K562 (cell line): ENCODE measurements around the gene UTP25. TPM values are rescaled to one million over a fixed set of nuclear protein-coding genes. Genes with fewer than 3 reads are reported as not detected.

Experiments used
- polyA plus RNA-seq, 8 experiments: library from polyadenylated mRNA; depleted of rRNA in 4 of 8; stranded (reverse) in 5 of 8; unstranded in 3 of 8; fragments of >200 nt; fragmentation: Nextera tagmentation in 2 of 8; fragmentation: Illumina TruSeq in 1 of 8; extraction: Ambion mirVana in 2 of 8; extraction: Trizol in 1 of 8; gene quantifications; 2 replicates each; pipeline versions ENCODE4 v1.2.1 to v1.2.3, GENCODE V29; 2011 to 2014; ENCODE audit warnings: inconsistent platforms in 1 of 8, missing spikeins in 1 of 8
- total RNA-seq, 7 experiments: library from RNA; depleted of rRNA in 6 of 7; stranded (reverse); fragments of >200 nt in 6 of 7; fragmentation: Illumina TruSeq in 2 of 7; extraction: Trizol in 2 of 7; gene quantifications; 2 replicates each; pipeline versions ENCODE4 v1.2.1 to v1.2.3, GENCODE V29; 2011 to 2021; ENCODE audit warnings: low replicate concordance in 1 of 7

UTP25 gene
- total and polyA plus RNA-seq, 9 of the 15 experiments (the other 6 are each of a cell fraction or from before 2014, with no cell fraction given): 5.7 to 17.6 (median 12.0) TPM

Other genes with a start within 250 kb of the UTP25 start
Only the 7 nearest of the 8 such genes appear.
- gene LAMB3, start 175.5 kb upstream of the UTP25 start, total RNA-seq (2014; rRNA removed): 0.91 and 1.0 TPM in 2 replicates
- gene LAMB3, start 175.5 kb upstream of the UTP25 start, total RNA-seq (2014; rRNA removed; fragmentation: Illumina TruSeq; extraction: Trizol): 0.61 and 1.3 TPM in 2 replicates
- 0.91 and 0.94 TPM in 2 replicates for gene LAMB3, start 175.5 kb upstream of the UTP25 start, total RNA-seq (2015; rRNA removed; fragmentation: Illumina TruSeq; extraction: Trizol)
- gene LAMB3, start 175.5 kb upstream of the UTP25 start, total RNA-seq (2021): 1.3 and 1.9 TPM in 2 replicates
- 0.42 and 0.72 TPM in 2 replicates for gene LAMB3, start 175.5 kb upstream of the UTP25 start, polyA plus RNA-seq (2011; rRNA removed)
- gene LAMB3, start 175.5 kb upstream of the UTP25 start, polyA plus RNA-seq (2014; fragmentation: Illumina TruSeq; extraction: Trizol): 0.67 and 0.97 TPM in 2 replicates
- under 1 TPM; 0.08 to 0.21 TPM for gene LAMB3, start 175.5 kb upstream of the UTP25 start, polyA plus RNA-seq (2014; fragmentation: Nextera tagmentation; extraction: Ambion mirVana)
- 1.0 and 3.1 TPM in 2 replicates for gene LAMB3, start 175.5 kb upstream of the UTP25 start, polyA plus RNA-seq (2014; rRNA removed)
- 60.4 and 79.0 TPM in 2 replicates for gene G0S2, start 152.6 kb upstream of the UTP25 start, total RNA-seq (2014; rRNA removed)
- gene G0S2, start 152.6 kb upstream of the UTP25 start, total RNA-seq (2014; rRNA removed; fragmentation: Illumina TruSeq; extraction: Trizol): 10.6 and 11.4 TPM in 2 replicates
- 4.2 and 5.6 TPM in 2 replicates for gene G0S2, start 152.6 kb upstream of the UTP25 start, total RNA-seq (2015; rRNA removed; fragmentation: Illumina TruSeq; extraction: Trizol)
- 37.4 and 39.5 TPM in 2 replicates for gene G0S2, start 152.6 kb upstream of the UTP25 start, total RNA-seq (2021)
- 0.18 and 0.30 TPM in 2 replicates for gene G0S2, start 152.6 kb upstream of the UTP25 start, polyA plus RNA-seq (2011; rRNA removed)
- 11.7 and 24.0 TPM in 2 replicates for gene G0S2, start 152.6 kb upstream of the UTP25 start, polyA plus RNA-seq (2014; fragmentation: Illumina TruSeq; extraction: Trizol)
- gene G0S2, start 152.6 kb upstream of the UTP25 start, polyA plus RNA-seq (2014; fragmentation: Nextera tagmentation; extraction: Ambion mirVana): 1 to 10 TPM; 4.9 to 8.9 TPM
- 65.6 and 70.4 TPM in 2 replicates for gene G0S2, start 152.6 kb upstream of the UTP25 start, polyA plus RNA-seq (2014; rRNA removed)
- gene HSD11B1, start 123.1 kb upstream of the UTP25 start, total RNA-seq (2014; rRNA removed): not detected in 2 replicates
- gene HSD11B1, start 123.1 kb upstream of the UTP25 start, total RNA-seq (2014; rRNA removed; fragmentation: Illumina TruSeq; extraction: Trizol): not detected in 2 replicates
- not detected in 2 replicates for gene HSD11B1, start 123.1 kb upstream of the UTP25 start, total RNA-seq (2015; rRNA removed; fragmentation: Illumina TruSeq; extraction: Trizol)
- 0.16 TPM in 1 of 2 replicates, not detected in the other for gene HSD11B1, start 123.1 kb upstream of the UTP25 start, total RNA-seq (2021)
- not detected in 2 replicates for gene HSD11B1, start 123.1 kb upstream of the UTP25 start, polyA plus RNA-seq (2011; rRNA removed)
- not detected in 2 replicates for gene HSD11B1, start 123.1 kb upstream of the UTP25 start, polyA plus RNA-seq (2014; fragmentation: Illumina TruSeq; extraction: Trizol)
- under 1 TPM in 1 of 2 experiments, not detected in 1; 0.04 TPM for gene HSD11B1, start 123.1 kb upstream of the UTP25 start, polyA plus RNA-seq (2014; fragmentation: Nextera tagmentation; extraction: Ambion mirVana)
- not detected in 2 replicates for gene HSD11B1, start 123.1 kb upstream of the UTP25 start, polyA plus RNA-seq (2014; rRNA removed)
- gene TRAF3IP3, start 71.9 kb upstream of the UTP25 start, total RNA-seq (2014; rRNA removed): 1.1 TPM in 1 of 2 replicates, not detected in the other
- gene TRAF3IP3, start 71.9 kb upstream of the UTP25 start, total RNA-seq (2014; rRNA removed; fragmentation: Illumina TruSeq; extraction: Trizol): 0.15 and 0.26 TPM in 2 replicates
- 0.34 and 0.36 TPM in 2 replicates for gene TRAF3IP3, start 71.9 kb upstream of the UTP25 start, total RNA-seq (2015; rRNA removed; fragmentation: Illumina TruSeq; extraction: Trizol)
- 0.56 and 0.80 TPM in 2 replicates for gene TRAF3IP3, start 71.9 kb upstream of the UTP25 start, total RNA-seq (2021)
- gene TRAF3IP3, start 71.9 kb upstream of the UTP25 start, polyA plus RNA-seq (2011; rRNA removed): 0.06 and 0.12 TPM in 2 replicates
- 0.31 TPM in 1 of 2 replicates, not detected in the other for gene TRAF3IP3, start 71.9 kb upstream of the UTP25 start, polyA plus RNA-seq (2014; fragmentation: Illumina TruSeq; extraction: Trizol)
- under 1 TPM; 0.21 to 0.45 TPM for gene TRAF3IP3, start 71.9 kb upstream of the UTP25 start, polyA plus RNA-seq (2014; fragmentation: Nextera tagmentation; extraction: Ambion mirVana)
- gene TRAF3IP3, start 71.9 kb upstream of the UTP25 start, polyA plus RNA-seq (2014; rRNA removed): 0.29 and 0.57 TPM in 2 replicates
- gene C1orf74, start 43.4 kb upstream of the UTP25 start, total RNA-seq (2014; rRNA removed): 4.0 and 4.3 TPM in 2 replicates
- gene C1orf74, start 43.4 kb upstream of the UTP25 start, total RNA-seq (2014; rRNA removed; fragmentation: Illumina TruSeq; extraction: Trizol): 5.7 and 6.5 TPM in 2 replicates
- 5.7 and 6.5 TPM in 2 replicates for gene C1orf74, start 43.4 kb upstream of the UTP25 start, total RNA-seq (2015; rRNA removed; fragmentation: Illumina TruSeq; extraction: Trizol)
- gene C1orf74, start 43.4 kb upstream of the UTP25 start, total RNA-seq (2021): 4.7 and 4.9 TPM in 2 replicates
- gene C1orf74, start 43.4 kb upstream of the UTP25 start, polyA plus RNA-seq (2011; rRNA removed): 5.8 and 7.4 TPM in 2 replicates
- 5.3 and 5.7 TPM in 2 replicates for gene C1orf74, start 43.4 kb upstream of the UTP25 start, polyA plus RNA-seq (2014; fragmentation: Illumina TruSeq; extraction: Trizol)
- 1 to 10 TPM; 5.7 to 7.6 TPM for gene C1orf74, start 43.4 kb upstream of the UTP25 start, polyA plus RNA-seq (2014; fragmentation: Nextera tagmentation; extraction: Ambion mirVana)
- 4.0 and 4.9 TPM in 2 replicates for gene C1orf74, start 43.4 kb upstream of the UTP25 start, polyA plus RNA-seq (2014; rRNA removed)
- 0.32 and 0.37 TPM in 2 replicates for gene IRF6, start 21.8 kb upstream of the UTP25 start, total RNA-seq (2014; rRNA removed)
- 0.22 and 0.25 TPM in 2 replicates for gene IRF6, start 21.8 kb upstream of the UTP25 start, total RNA-seq (2014; rRNA removed; fragmentation: Illumina TruSeq; extraction: Trizol)
- 0.08 and 0.11 TPM in 2 replicates for gene IRF6, start 21.8 kb upstream of the UTP25 start, total RNA-seq (2015; rRNA removed; fragmentation: Illumina TruSeq; extraction: Trizol)
- gene IRF6, start 21.8 kb upstream of the UTP25 start, total RNA-seq (2021): 0.20 and 0.29 TPM in 2 replicates
- gene IRF6, start 21.8 kb upstream of the UTP25 start, polyA plus RNA-seq (2011; rRNA removed): 0.64 and 0.65 TPM in 2 replicates
- gene IRF6, start 21.8 kb upstream of the UTP25 start, polyA plus RNA-seq (2014; fragmentation: Illumina TruSeq; extraction: Trizol): 0.10 and 0.15 TPM in 2 replicates
- under 1 TPM; 0.04 to 0.17 TPM for gene IRF6, start 21.8 kb upstream of the UTP25 start, polyA plus RNA-seq (2014; fragmentation: Nextera tagmentation; extraction: Ambion mirVana)
- 0.03 and 0.11 TPM in 2 replicates for gene IRF6, start 21.8 kb upstream of the UTP25 start, polyA plus RNA-seq (2014; rRNA removed)
- not detected in 2 replicates for gene SYT14, start 110.2 kb downstream of the UTP25 start, total RNA-seq (2014; rRNA removed)
- 0.03 TPM in 1 of 2 replicates, not detected in the other for gene SYT14, start 110.2 kb downstream of the UTP25 start, total RNA-seq (2014; rRNA removed; fragmentation: Illumina TruSeq; extraction: Trizol)
- not detected in 2 replicates for gene SYT14, start 110.2 kb downstream of the UTP25 start, total RNA-seq (2015; rRNA removed; fragmentation: Illumina TruSeq; extraction: Trizol)
- gene SYT14, start 110.2 kb downstream of the UTP25 start, total RNA-seq (2021): 0.07 TPM in 1 of 2 replicates, not detected in the other
- 0.04 TPM in 1 of 2 replicates, not detected in the other for gene SYT14, start 110.2 kb downstream of the UTP25 start, polyA plus RNA-seq (2011; rRNA removed)
- not detected in 2 replicates for gene SYT14, start 110.2 kb downstream of the UTP25 start, polyA plus RNA-seq (2014; fragmentation: Illumina TruSeq; extraction: Trizol)
- not detected for gene SYT14, start 110.2 kb downstream of the UTP25 start, polyA plus RNA-seq (2014; fragmentation: Nextera tagmentation; extraction: Ambion mirVana)
- 0.01 TPM in 1 of 2 replicates, not detected in the other for gene SYT14, start 110.2 kb downstream of the UTP25 start, polyA plus RNA-seq (2014; rRNA removed)